ENCODE measurements around the gene RUVBL2.

RUVBL2 gene

DNA sequence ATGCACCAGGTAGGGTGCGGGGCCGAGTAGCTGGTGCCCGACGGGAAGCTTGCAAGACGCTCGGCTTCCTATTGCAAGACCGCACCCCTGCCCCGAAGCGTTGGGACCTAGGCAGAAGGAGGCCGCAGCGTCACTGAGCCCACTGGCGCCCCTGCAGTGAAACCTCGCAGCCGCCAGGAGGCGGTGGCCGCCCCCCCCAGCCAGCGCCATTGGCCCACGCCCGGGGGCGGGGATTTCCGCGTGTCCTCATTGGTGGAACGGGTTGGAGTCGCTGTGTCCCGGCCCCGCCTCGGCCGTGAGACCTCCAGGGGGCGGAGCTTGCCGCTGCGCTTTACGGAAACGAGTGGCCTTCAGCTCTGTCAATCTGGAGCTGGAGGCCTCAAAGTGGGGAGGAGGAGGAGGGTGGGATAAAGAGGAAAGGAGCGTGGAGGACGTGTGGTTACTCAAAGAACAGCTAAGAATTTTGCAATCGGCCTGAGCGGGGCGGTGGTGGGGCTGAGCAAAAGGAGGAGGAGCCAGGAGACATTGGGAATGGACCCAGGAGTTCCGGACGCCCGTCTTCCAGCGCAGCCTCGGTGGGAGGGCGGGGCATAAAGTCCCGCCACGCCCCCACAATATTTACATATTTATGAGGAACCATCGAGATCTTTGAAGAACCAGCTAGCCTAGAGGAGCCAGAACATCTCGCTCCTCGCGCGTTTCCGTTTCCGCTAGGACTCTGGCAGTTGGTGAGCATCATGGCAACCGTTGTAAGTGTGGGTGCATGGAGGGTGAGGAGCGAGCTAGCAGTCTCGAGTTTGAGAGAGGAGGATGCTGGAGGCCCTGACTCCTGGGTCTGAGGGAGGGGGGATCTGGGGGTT lies at the start of gene RUVBL2, which contains the start of gene GYS1 (continued):
- TF ChIP-seq ZNF18 (tag by site-specific recombination; IDR thresholded peaks at IDR 0.05) (no peak), ZNF707 (tag by site-specific recombination; IDR thresholded peaks at IDR 0.05) (no peak), ZNF114 (tag by site-specific recombination; IDR thresholded peaks at IDR 0.05) (no peak), HOXA7 (CRISPR knock-in tag; IDR thresholded peaks at IDR 0.05; ENCODE audit: borderline replicate concordance) (no peak), ZNF146 (tag by site-specific recombination; IDR thresholded peaks at IDR 0.05) (no peak), PRDM6 (tag by site-specific recombination; IDR thresholded peaks at IDR 0.05) (no peak), ZNF174 (tag by site-specific recombination; IDR thresholded peaks at IDR 0.05) (no peak), ZNF600 (tag by site-specific recombination; IDR thresholded peaks at IDR 0.05) (0 out of 2 replicates have a peak, but pooled peaks have one; percentile 17), ZNF155 (tag by site-specific recombination; IDR thresholded peaks at IDR 0.05) (no peak), ZNF768 (tag by site-specific recombination; IDR thresholded peaks at IDR 0.05) (no peak), ZNF350 (tag by site-specific recombination; IDR thresholded peaks at IDR 0.05) (no peak), ZBTB44 (tag by site-specific recombination; IDR thresholded peaks at IDR 0.05) (0 out of 2 replicates have a peak, but pooled peaks have one; percentile 43), KLF8 (tag by site-specific recombination; IDR thresholded peaks at IDR 0.05) (peak; percentile 95), ZNF138 (tag by site-specific recombination; IDR thresholded peaks at IDR 0.05; ENCODE audit: borderline replicate concordance) (no peak), ZNF433 (tag by site-specific recombination; IDR thresholded peaks at IDR 0.05; ENCODE audit: low read depth) (no peak), ZNF837 (tag by site-specific recombination; IDR thresholded peaks at IDR 0.05) (no peak), ZNF792 (tag by site-specific recombination; IDR thresholded peaks at IDR 0.05) (no peak), ZNF211 (tag by site-specific recombination; IDR thresholded peaks at IDR 0.05; ENCODE audit: low read depth) (no peak), HOXD13 (CRISPR knock-in tag; IDR thresholded peaks at IDR 0.05; ENCODE audit: borderline replicate concordance) (no peak), ZNF157 (tag by site-specific recombination; IDR thresholded peaks at IDR 0.05) (no peak), ZNF23 (tag by site-specific recombination; IDR thresholded peaks at IDR 0.05; ENCODE audit: borderline replicate concordance) (no peak), WT1 (tag by site-specific recombination; IDR thresholded peaks at IDR 0.05) (no peak), ZFP37 (tag by site-specific recombination; IDR thresholded peaks at IDR 0.05) (peak; percentile 49; the same call in 1 of the 2 replicates), ZNF645 (tag by site-specific recombination; IDR thresholded peaks at IDR 0.05) (no peak), ZFP3 (tag by site-specific recombination; IDR thresholded peaks at IDR 0.05; ENCODE audit: low read depth) (no peak), PRDM1 (tag by site-specific recombination; IDR thresholded peaks at IDR 0.05) (no peak)
- TF ChIP-seq, protein P1, sequence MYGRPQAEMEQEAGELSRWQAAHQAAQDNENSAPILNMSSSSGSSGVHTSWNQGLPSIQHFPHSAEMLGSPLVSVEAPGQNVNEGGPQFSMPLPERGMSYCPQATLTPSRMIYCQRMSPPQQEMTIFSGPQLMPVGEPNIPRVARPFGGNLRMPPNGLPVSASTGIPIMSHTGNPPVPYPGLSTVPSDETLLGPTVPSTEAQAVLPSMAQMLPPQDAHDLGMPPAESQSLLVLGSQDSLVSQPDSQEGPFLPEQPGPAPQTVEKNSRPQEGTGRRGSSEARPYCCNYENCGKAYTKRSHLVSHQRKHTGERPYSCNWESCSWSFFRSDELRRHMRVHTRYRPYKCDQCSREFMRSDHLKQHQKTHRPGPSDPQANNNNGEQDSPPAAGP (tag by site-specific recombination; IDR thresholded peaks at IDR 0.05) = no peak
- TF ChIP-seq, protein P2, sequence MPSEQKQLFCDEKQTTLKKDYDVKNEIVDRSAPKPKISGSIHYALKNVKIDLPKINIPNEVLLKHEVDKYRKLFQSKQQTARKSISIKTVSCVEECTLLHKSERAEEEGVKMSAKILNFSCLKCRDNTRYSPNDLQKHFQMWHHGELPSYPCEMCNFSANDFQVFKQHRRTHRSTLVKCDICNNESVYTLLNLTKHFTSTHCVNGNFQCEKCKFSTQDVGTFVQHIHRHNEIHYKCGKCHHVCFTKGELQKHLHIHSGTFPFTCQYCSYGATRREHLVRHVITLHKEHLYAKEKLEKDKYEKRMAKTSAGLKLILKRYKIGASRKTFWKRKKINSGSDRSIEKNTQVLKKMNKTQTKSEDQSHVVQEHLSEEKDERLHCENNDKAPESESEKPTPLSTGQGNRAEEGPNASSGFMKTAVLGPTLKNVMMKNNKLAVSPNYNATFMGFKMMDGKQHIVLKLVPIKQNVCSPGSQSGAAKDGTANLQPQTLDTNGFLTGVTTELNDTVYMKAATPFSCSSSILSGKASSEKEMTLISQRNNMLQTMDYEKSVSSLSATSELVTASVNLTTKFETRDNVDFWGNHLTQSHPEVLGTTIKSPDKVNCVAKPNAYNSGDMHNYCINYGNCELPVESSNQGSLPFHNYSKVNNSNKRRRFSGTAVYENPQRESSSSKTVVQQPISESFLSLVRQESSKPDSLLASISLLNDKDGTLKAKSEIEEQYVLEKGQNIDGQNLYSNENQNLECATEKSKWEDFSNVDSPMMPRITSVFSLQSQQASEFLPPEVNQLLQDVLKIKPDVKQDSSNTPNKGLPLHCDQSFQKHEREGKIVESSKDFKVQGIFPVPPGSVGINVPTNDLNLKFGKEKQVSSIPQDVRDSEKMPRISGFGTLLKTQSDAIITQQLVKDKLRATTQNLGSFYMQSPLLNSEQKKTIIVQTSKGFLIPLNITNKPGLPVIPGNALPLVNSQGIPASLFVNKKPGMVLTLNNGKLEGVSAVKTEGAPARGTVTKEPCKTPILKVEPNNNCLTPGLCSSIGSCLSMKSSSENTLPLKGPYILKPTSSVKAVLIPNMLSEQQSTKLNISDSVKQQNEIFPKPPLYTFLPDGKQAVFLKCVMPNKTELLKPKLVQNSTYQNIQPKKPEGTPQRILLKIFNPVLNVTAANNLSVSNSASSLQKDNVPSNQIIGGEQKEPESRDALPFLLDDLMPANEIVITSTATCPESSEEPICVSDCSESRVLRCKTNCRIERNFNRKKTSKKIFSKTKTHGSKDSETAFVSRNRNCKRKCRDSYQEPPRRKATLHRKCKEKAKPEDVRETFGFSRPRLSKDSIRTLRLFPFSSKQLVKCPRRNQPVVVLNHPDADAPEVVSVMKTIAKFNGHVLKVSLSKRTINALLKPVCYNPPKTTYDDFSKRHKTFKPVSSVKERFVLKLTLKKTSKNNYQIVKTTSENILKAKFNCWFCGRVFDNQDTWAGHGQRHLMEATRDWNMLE (tag by site-specific recombination; conservative IDR thresholded peaks at IDR 0.05; ENCODE audit: low read depth) = peak; percentile 77
